ENCODE data around the gene SRGAP1. TPM values are rescaled to one million over a fixed set of nuclear protein-coding genes. Genes with fewer than 3 reads are reported as not detected.
"Not testable (repeated sequence)": the region's sequence is repeated elsewhere in the genome, so short reads cannot be mapped to it uniquely, and the experiment has no call there.

The SRGAP1 gene
- total and polyA plus RNA-seq, 8 donors = 0.70 to 37.9 (median 9.8) TPM

GRCh38 chr12:63857771-63858670, 13.5 kb downstream of the SRGAP1 start:
- peaks cover 3 to 25% (median 17%) of the 10 kb centered on the region in 4 donors for H3K4me1 ChIP-seq
- intact Hi-C loops (cut with DNase I; ENCODE audit: low total_unique reads) = no loop called here
- 55 to 66% (median 59%) methylated on average over 6 of the region's 6 CpGs for WGBS, 5 donors
- H3K27ac ChIP-seq = no peak overlapping the region
- no peak for DNase-seq
- H3K27me3 ChIP-seq = no peaks in the 10 kb centered on the region
- no peak for TF ChIP-seq POLR2AphosphoS5 (IDR thresholded peaks at IDR 0.05)
- TF ChIP-seq CTCF (IDR thresholded peaks at IDR 0.05) = no peak
- no peak for TF ChIP-seq EP300 (IDR thresholded peaks at IDR 0.05)
- no peak for TF ChIP-seq POLR2A (IDR thresholded peaks at IDR 0.05)
- no peaks in the 10 kb centered on the region for H3K9me3 ChIP-seq
- no peak overlapping the region for H3K4me3 ChIP-seq
- H3K36me3 ChIP-seq = no peaks in the 10 kb centered on the region

DNA sequence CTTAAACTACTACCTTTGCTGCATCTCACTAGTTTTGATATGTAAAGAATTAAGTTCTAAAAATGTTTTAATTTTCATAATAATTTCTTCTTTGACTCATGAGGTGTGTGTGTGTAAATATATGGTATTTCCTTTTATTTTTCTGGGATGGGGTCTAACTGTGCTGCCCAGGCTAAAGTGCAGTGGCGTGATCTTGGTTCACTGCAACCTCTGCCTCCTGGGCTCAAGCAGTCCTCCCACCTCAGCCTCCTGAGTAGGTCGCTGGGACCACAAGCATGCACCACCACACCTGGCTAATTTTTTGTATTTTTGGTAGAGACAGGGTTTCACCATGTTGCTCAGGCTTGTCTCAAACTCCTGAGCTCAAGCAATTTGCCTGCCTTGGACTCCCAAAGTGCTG, 15.4 kb downstream of the SRGAP1 start:
- DNase-seq; H3K36me3 ChIP-seq; H3K27me3 ChIP-seq; H3K27ac ChIP-seq; intact Hi-C loops (cut with DNase I; ENCODE audit: low total_unique reads); H3K4me3 ChIP-seq; H3K9me3 ChIP-seq: not testable (repeated sequence)
- H3K4me1 ChIP-seq = peaks cover 3 to 35% (median 22%) of the 10 kb centered on the region in 4 donors
- WGBS, 5 donors = 91 to 95% (median 92%) methylated on average over 2 of the region's 2 CpGs

DNA sequence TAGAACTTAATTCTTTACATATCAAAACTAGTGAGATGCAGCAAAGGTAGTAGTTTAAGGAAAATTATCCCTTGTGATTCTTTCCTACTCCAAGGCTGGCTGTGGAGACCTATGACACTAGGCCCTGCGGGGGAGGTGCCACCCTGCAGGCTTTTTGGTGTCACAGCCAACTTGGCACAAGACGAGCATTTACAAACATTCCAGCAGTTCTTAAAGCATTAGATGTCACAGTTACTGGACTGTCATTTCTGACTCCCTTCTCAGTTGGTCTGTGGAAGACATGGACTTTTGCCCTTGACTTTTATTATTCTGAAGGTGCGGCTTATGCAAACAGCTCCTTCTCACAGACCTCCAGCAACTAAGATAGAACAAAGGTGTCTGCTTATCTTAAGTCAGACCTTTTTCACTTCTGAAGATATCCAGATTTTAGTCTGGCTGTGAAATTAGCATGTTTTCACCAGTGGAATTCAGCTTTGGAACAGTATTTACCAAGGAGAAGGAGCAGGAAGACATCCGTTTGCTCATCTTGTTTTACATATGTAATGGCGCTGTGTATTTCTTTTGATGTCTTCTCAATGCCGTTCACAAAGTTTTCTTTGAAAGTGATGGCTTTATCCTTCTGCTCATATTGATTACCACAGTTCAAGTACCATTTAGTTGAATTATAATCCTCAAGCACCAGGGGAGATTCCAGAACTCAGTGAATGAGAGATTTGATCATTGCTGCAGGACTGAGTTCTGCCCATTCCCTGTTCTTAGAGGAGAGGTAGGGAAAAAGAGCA, 17.9 kb downstream of the SRGAP1 start:
- Histone ChIP-seq H3K9me3 (no peaks in the 10 kb centered on the region), H3K4me1 (peaks cover 3 to 35% (median 23%) of the 10 kb centered on the region in 4 donors), H3K27ac (peak overlapping the region in 2 of 5 donors; percentile 0 to 9), H3K27me3 (no peaks in the 10 kb centered on the region), H3K4me3 (no peak overlapping the region), H3K36me3 (no peaks in the 10 kb centered on the region)
- WGBS, 5 donors = 32 to 48% (median 41%) methylated on average over 6 of the region's 6 CpGs
- peak; percentile 62 to 69 for DNase-seq
- intact Hi-C loops (cut with DNase I; ENCODE audit: low total_unique reads) = no loop called here
- TF ChIP-seq CTCF (IDR thresholded peaks at IDR 0.05) (no peak), POLR2A (IDR thresholded peaks at IDR 0.05) (no peak), POLR2AphosphoS5 (IDR thresholded peaks at IDR 0.05) (no peak), EP300 (IDR thresholded peaks at IDR 0.05) (no peak)

DNA sequence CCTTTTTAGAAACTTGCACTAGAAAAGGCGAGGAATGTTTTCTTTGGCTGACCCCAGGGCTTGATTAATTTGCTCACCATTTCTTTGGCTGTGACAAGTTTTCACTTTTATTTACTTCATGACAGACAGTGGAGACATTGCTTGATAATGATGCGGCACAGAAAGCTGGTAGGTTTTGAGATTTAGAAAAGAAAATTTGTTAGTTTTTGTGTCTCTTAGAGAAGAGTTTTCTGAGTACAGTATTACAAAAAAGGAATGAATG, 18.4 kb downstream of the SRGAP1 start:
- WGBS, 5 donors = 35 to 63% (median 49%) methylated on average over 2 of the region's 2 CpGs
- TF ChIP-seq POLR2AphosphoS5 (IDR thresholded peaks at IDR 0.05) (no peak), POLR2A (IDR thresholded peaks at IDR 0.05) (no peak), CTCF (IDR thresholded peaks at IDR 0.05) (no peak), EP300 (IDR thresholded peaks at IDR 0.05) (no peak)
- no peaks in the 10 kb centered on the region for H3K36me3 ChIP-seq
- no peak overlapping the region for H3K4me3 ChIP-seq
- intact Hi-C loops (cut with DNase I; ENCODE audit: low total_unique reads) = no loop called here
- H3K27me3 ChIP-seq = no peaks in the 10 kb centered on the region
- DNase-seq = no peak
- peak overlapping the region in 2 of 5 donors; percentile 0 to 9 for H3K27ac ChIP-seq
- H3K9me3 ChIP-seq = no peaks in the 10 kb centered on the region
- peaks cover 3 to 35% (median 20%) of the 10 kb centered on the region in 4 donors for H3K4me1 ChIP-seq

All from stomach (tissue), 9 donors.